Smooth muscle cell (in vitro differentiated cells): Measurements from ENCODE around the gene SPTLC2. TPM values are rescaled to one million over a fixed set of nuclear protein-coding genes. Genes with fewer than 3 reads are reported as not detected.

ENCODE experiments used
- DNase-seq: peaks from one replicate; lab custom pipeline; 2025; ENCODE audit not compliant: unreplicated experiment; lab: John Stamatoyannopoulos, UW
- H2AFZ ChIP-seq: fragments of 200-600 bp; sonication (generic); 2 replicates; pipeline ENCODE4 v1.6.0; 2016; ENCODE audit warnings: antibody characterized with exemption, low read depth, mild to moderate bottlenecking
- H3F3A ChIP-seq: fragments of 200-600 bp; sonication (generic); 2 replicates; pipeline ENCODE4 v1.6.0; 2017; ENCODE audit warnings: antibody characterized with exemption, low read depth
- H3K27ac ChIP-seq: fragments of 200-600 bp; sonication (generic); 2 replicates; pipeline ENCODE4 v1.5.1; 2016; ENCODE audit warnings: low read depth, mild to moderate bottlenecking
- H3K27me3 ChIP-seq: fragments of 200-600 bp; sonication (generic); 2 replicates; pipeline ENCODE4 v1.6.1; 2016; ENCODE audit warnings: low read depth, mild to moderate bottlenecking
- H3K36me3 ChIP-seq: fragments of 200-600 bp; sonication (generic); 2 replicates; pipeline ENCODE4 v1.5.1; 2016; ENCODE audit warnings: low read depth
- H3K4me1 ChIP-seq: fragments of 200-600 bp; sonication (generic); 2 replicates; pipeline ENCODE4 v1.5.1; 2016; ENCODE audit warnings: low read depth
- H3K4me2 ChIP-seq: fragments of 200-600 bp; sonication (generic); 2 replicates; pipeline ENCODE4 v1.6.0; 2016; ENCODE audit warnings: mild to moderate bottlenecking
- H3K4me3 ChIP-seq: fragments of 200-600 bp; sonication (generic); 2 replicates; pipeline ENCODE4 v1.5.1; 2016; ENCODE audit warnings: mild to moderate bottlenecking
- H3K79me2 ChIP-seq: fragments of 200-600 bp; sonication (generic); 2 replicates; pipeline ENCODE4 v1.6.0; 2016; ENCODE audit warnings: low read depth, mild to moderate bottlenecking
- H3K9ac ChIP-seq: fragments of 200-600 bp; sonication (generic); 2 replicates; pipeline ENCODE4 v1.6.0; 2016; ENCODE audit warnings: low read depth
- H3K9me3 ChIP-seq: fragments of 200-600 bp; sonication (generic); replicated peaks from 2 replicates; pipeline ENCODE4 v1.5.1; 2016; ENCODE audit warnings: low read depth
- H4K20me1 ChIP-seq: fragments of 200-600 bp; sonication (generic); 2 replicates; pipeline ENCODE4 v1.6.0; 2016; ENCODE audit warnings: low read depth
- CTCF ChIP-seq: fragments of 200-600 bp; sonication (generic); IDR thresholded peaks from 2 replicates; pipeline ENCODE4 v1.5.1; 2017; ENCODE audit warnings: borderline replicate concordance, mild to moderate bottlenecking, antibody characterized with exemption; ENCODE audit not compliant: insufficient read depth, poor library complexity, severe bottlenecking
- WGBS: methylation state at CpG from one replicate; pipeline ENCODE4 v1.1.7; 2016; ENCODE audit warnings: low lambda C conversion rate; 5-methylcytosine and 5-hydroxymethylcytosine counted together
- polyA plus RNA-seq: library from polyadenylated mRNA; unstranded; fragments of >200 nt; fragmentation: Nextera tagmentation; extraction: Ambion mirVana; gene quantifications from 2 replicates; pipeline ENCODE4 v1.2.1, GENCODE V29; 2016
- total RNA-seq: library from RNA; depleted of rRNA; stranded (reverse); fragments of >200 nt; gene quantifications from 2 replicates; pipeline ENCODE4 v1.2.3, GENCODE V29; 2014

SPTLC2 gene
- total and polyA plus RNA-seq, 2 experiments from 2014 or later: 23.4 to 24.8 TPM

DNA sequence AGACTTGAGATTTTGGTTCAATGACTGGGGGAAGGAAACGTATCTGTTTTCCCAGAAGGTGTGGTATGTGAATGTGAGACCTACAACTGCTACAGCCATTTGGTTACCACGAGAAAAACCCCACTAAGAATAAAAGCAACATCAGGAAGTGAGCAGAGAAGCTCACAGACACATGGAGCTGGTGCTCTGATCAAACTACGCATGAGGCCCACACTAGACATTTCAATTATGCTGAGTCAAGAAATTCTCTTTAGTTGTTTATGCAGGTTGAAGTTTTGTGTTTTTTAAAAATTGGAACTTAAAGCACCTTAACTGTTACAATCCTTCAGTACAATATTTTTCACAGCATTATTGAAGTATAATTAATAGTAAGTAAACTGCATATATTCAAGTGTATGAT, 8.9 kb upstream of the SPTLC2 start:
- H3K4me3 ChIP-seq: no peak overlapping the region

DNA sequence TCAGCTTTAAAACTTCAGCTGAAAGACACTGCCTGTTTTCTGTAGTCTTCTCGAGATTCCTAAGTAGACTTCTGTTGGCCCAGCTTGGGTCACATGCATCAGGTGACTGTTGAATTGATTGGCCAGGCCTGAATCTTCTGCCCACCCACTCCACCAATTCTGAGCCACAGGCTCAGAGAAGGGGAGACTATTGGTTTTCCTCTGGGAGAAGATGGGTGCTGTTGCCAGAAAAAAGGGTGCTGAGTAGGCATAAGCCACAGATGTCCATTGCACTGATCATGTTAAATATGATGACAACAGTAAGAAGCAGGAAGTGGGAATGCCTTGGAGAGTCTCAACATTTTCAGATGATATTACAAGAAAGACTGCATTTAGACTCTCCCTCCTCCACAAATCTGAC, 6.8 kb upstream of the SPTLC2 start:
- Histone ChIP-seq H2AFZ (no peak overlapping the region), H3K4me2 (no peak overlapping the region), H3K79me2 (no peaks in the 10 kb centered on the region), H3F3A (no peaks in the 10 kb centered on the region), H3K27ac (no peak overlapping the region), H3K4me1 (no peaks in the 10 kb centered on the region), H4K20me1 (no peaks in the 10 kb centered on the region), H3K9me3 (no peaks in the 10 kb centered on the region), H3K36me3 (no peaks in the 10 kb centered on the region), H3K4me3 (no peak overlapping the region), H3K9ac (no peak overlapping the region), H3K27me3 (no peaks in the 10 kb centered on the region)
- WGBS: 76% methylated on average over 1 of the region's 1 CpG
- DNase-seq: no peak
- TF ChIP-seq CTCF: no peak

More for the DNA sequence above, 8.9 kb upstream of the SPTLC2 start:
- H3K27me3 ChIP-seq: no peaks in the 10 kb centered on the region
- H3K4me2 ChIP-seq: no peak overlapping the region
- 88% methylated on average over 3 of the region's 3 CpGs for WGBS
- no peak overlapping the region for H3K27ac ChIP-seq
- no peak overlapping the region for H2AFZ ChIP-seq
- H3K9me3 ChIP-seq: no peaks in the 10 kb centered on the region
- no peak for DNase-seq
- no peak for TF ChIP-seq CTCF
- H3K36me3 ChIP-seq: no peaks in the 10 kb centered on the region
- H3K79me2 ChIP-seq: no peaks in the 10 kb centered on the region
- no peak overlapping the region for H3K9ac ChIP-seq
- H4K20me1 ChIP-seq: no peaks in the 10 kb centered on the region
- H3F3A ChIP-seq: no peaks in the 10 kb centered on the region
- no peaks in the 10 kb centered on the region for H3K4me1 ChIP-seq

DNA sequence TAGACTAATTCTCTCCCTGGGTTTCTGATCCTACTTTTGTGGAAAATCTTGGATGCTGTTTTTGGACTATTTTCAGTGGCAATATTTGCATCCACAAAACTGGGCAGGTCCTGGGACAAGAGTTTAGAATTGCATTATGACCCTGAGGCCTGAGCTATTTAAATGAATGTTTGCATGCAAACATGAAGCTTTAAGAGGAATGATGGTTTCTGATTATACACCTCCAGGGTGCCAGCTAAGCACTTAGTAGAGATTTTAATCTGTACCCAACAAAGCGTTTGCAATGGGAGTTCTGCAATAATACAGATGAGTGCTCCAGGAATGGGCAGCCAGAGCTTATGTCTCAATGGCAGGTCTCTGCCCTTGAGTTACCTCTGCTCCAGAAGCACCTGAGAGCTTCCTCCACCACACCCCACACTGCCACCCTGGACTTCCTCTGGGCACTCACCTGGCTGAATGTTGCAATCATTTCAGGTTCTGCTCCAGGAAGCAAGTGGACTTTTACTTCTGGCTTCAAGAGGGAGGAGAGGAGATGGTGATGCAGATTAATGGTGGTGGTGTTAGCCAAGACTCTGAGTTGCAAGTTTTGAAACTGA, 6.0 kb upstream of the SPTLC2 start:
- no peak for TF ChIP-seq CTCF
- H3K79me2 ChIP-seq: no peaks in the 10 kb centered on the region
- H2AFZ ChIP-seq: no peak overlapping the region
- DNase-seq: no peak
- WGBS: 75% methylated on average over 1 of the region's 1 CpG
- peaks cover 5% of the 10 kb centered on the region for H3F3A ChIP-seq
- no peak overlapping the region for H3K9ac ChIP-seq
- no peak overlapping the region for H3K4me3 ChIP-seq
- no peaks in the 10 kb centered on the region for H3K9me3 ChIP-seq
- H3K4me2 ChIP-seq: no peak overlapping the region
- H3K27ac ChIP-seq: no peak overlapping the region
- no peaks in the 10 kb centered on the region for H4K20me1 ChIP-seq
- H3K4me1 ChIP-seq: no peaks in the 10 kb centered on the region
- H3K36me3 ChIP-seq: no peaks in the 10 kb centered on the region
- H3K27me3 ChIP-seq: no peaks in the 10 kb centered on the region

- Histone ChIP-seq H2AFZ (no peak overlapping the region), H3K9me3 (no peaks in the 10 kb centered on the region), H3F3A (peaks cover 5% of the 10 kb centered on the region), H3K9ac (no peak overlapping the region), H3K4me2 (no peak overlapping the region), H3K27me3 (no peaks in the 10 kb centered on the region), H3K27ac (no peak overlapping the region), H4K20me1 (peaks cover 1% of the 10 kb centered on the region), H3K4me1 (peaks cover 1% of the 10 kb centered on the region), H3K36me3 (no peaks in the 10 kb centered on the region), H3K4me3 (no peak overlapping the region), H3K79me2 (peaks cover 5% of the 10 kb centered on the region)
- no peak for DNase-seq
- no peak for TF ChIP-seq CTCF
- 96% methylated on average over 16 of the region's 16 CpGs for WGBS
Measured at GRCh38 chr14:77620222-77620870, 3.9 kb upstream of the SPTLC2 start.
